CD14-positive monocyte (primary cell): ENCODE data around the gene SEMA3G. TPM values are rescaled to one million over a fixed set of nuclear protein-coding genes. Genes with fewer than 3 reads are reported as not detected.

ENCODE experiments used
- DNase-seq, 3 donors: peaks; one replicate each; pipeline ENCODE4 v3.0.0-alpha.2; 2011 to 2022
- H2AFZ ChIP-seq: 2 replicates; pipeline ENCODE4 v1.6.0; 2012; ENCODE audit warnings: mild to moderate bottlenecking, low read depth, low read length, inconsistent platforms; ENCODE audit not compliant: insufficient read depth, poor library complexity, severe bottlenecking
- H3K27ac ChIP-seq, 2 donors: 1 replicate in 1 of 2; 2 replicates in 1 of 2; pipeline ENCODE4 v1.5.1; 2012 to 2013; ENCODE audit warnings: low read length in 2 of 2, control low read depth in 1 of 2, inconsistent platforms in 1 of 2, low read depth in 1 of 2, mild to moderate bottlenecking in 1 of 2
- H3K27me3 ChIP-seq, 2 donors: one replicate each; pipeline versions ENCODE4 v1.6.0 to v1.6.1; 2011 to 2013; ENCODE audit warnings: low read length in 2 of 2; ENCODE audit not compliant: control insufficient read depth in 2 of 2, insufficient read depth in 2 of 2
- H3K36me3 ChIP-seq, 2 donors: replicated peaks in 1 of 2; 1 replicate in 1 of 2; 2 replicates in 1 of 2; pipeline versions ENCODE4 v1.5.1 to v1.6.1; 2012 to 2013; ENCODE audit warnings: low read length in 2 of 2, control low read depth in 1 of 2, inconsistent platforms in 1 of 2, mild to moderate bottlenecking in 1 of 2; ENCODE audit not compliant: insufficient read depth in 2 of 2, control insufficient read depth in 1 of 2
- H3K4me1 ChIP-seq, 2 donors: 1 replicate in 1 of 2; 2 replicates in 1 of 2; pipeline versions ENCODE4 v1.5.1 to v1.6.1; 2012 to 2013; ENCODE audit warnings: low read length in 2 of 2, control low read depth in 1 of 2, inconsistent platforms in 1 of 2, mild to moderate bottlenecking in 1 of 2, moderate library complexity in 1 of 2; ENCODE audit not compliant: insufficient read depth in 2 of 2, control insufficient read depth in 1 of 2
- H3K4me2 ChIP-seq: replicated peaks from 2 replicates; pipeline ENCODE3; 2012; ENCODE audit warnings: low read length, moderate library complexity, mild to moderate bottlenecking; ENCODE audit not compliant: poor library complexity, severe bottlenecking; ENCODE audit errors: extremely low read depth
- H3K4me3 ChIP-seq, 3 experiments: fragments of 200-600 bp in 1 of 3; sonication (generic) in 1 of 3; replicated peaks in 1 of 3; 1 replicate in 2 of 3; 2 replicates in 1 of 3; pipeline ENCODE4 v1.5.1; 2011 to 2013; ENCODE audit warnings: low read length in 3 of 3, mild to moderate bottlenecking in 3 of 3, control low read depth in 2 of 3, low read depth in 2 of 3, inconsistent platforms in 1 of 3, moderate library complexity in 1 of 3
- H3K79me2 ChIP-seq: 2 replicates; pipeline ENCODE4 v1.6.0; 2012; ENCODE audit warnings: mild to moderate bottlenecking, control low read depth, inconsistent platforms, low read length, moderate library complexity; ENCODE audit not compliant: insufficient read depth
- H3K9ac ChIP-seq: 2 replicates; pipeline ENCODE4 v1.6.0; 2017; ENCODE audit warnings: low read length, mild to moderate bottlenecking; ENCODE audit not compliant: insufficient read depth, poor library complexity, severe bottlenecking
- H3K9me3 ChIP-seq, 2 donors: replicated peaks in 1 of 2; 1 replicate in 1 of 2; 2 replicates in 1 of 2; pipeline versions ENCODE4 v1.5.1 to v1.6.1; 2012 to 2013; ENCODE audit warnings: low read length in 2 of 2, control low read depth in 1 of 2; ENCODE audit not compliant: control insufficient read depth in 1 of 2, insufficient read depth in 1 of 2
- H4K20me1 ChIP-seq: 2 replicates; pipeline ENCODE4 v1.6.0; 2012; ENCODE audit warnings: mild to moderate bottlenecking, low read length, control low read depth, moderate library complexity; ENCODE audit not compliant: insufficient read depth
- H3K27ac Mint-ChIP-seq, 7 donors: one replicate each; pipeline ENCODE4 v1.8.0; 2020; ENCODE audit warnings: mild to moderate bottlenecking in 7 of 7, mixed read lengths in 7 of 7, moderate library complexity in 6 of 7, inconsistent platforms in 2 of 7
- H3K27me3 Mint-ChIP-seq, 3 donors: one replicate each; pipeline ENCODE4 v1.8.0; 2021 to 2022; ENCODE audit warnings: low read depth in 3 of 3, mild to moderate bottlenecking in 3 of 3, mixed read lengths in 3 of 3, moderate library complexity in 3 of 3, inconsistent platforms in 1 of 3
- H3K36me3 Mint-ChIP-seq, 2 donors: one replicate each; pipeline ENCODE4 v1.8.0; 2020; ENCODE audit warnings: mixed read lengths in 2 of 2, inconsistent platforms in 1 of 2, mild to moderate bottlenecking in 1 of 2
- H3K4me1 Mint-ChIP-seq: one replicate; pipeline ENCODE4 v1.8.0; 2020; ENCODE audit warnings: mild to moderate bottlenecking, mixed read lengths
- H3K4me3 Mint-ChIP-seq, 2 donors: one replicate each; pipeline ENCODE4 v1.8.0; 2020; ENCODE audit warnings: mild to moderate bottlenecking in 2 of 2, mixed read lengths in 2 of 2, moderate library complexity in 1 of 2
- H3K9me3 Mint-ChIP-seq, 7 donors: one replicate each; pipeline ENCODE4 v1.8.0; 2020 to 2022; ENCODE audit warnings: mixed read lengths in 7 of 7, mild to moderate bottlenecking in 6 of 7, moderate library complexity in 6 of 7, inconsistent platforms in 2 of 7
- WGBS: methylation state at CpG from one replicate; pipeline ENCODE4 v1.1.5; 2013; ENCODE audit warnings: missing lambda C conversion rate; ENCODE audit not compliant: insufficient coverage; 5-methylcytosine and 5-hydroxymethylcytosine counted together
- intact Hi-C, 2 donors: fragments of 100-400 bp; cut with micrococcal nuclease; formaldehyde crosslinking; loops; one replicate each; pipeline versions ENCODE4 v1.15.0 to v1.15.1; 2023
- polyA plus RNA-seq, 3 donors: library from polyadenylated mRNA; depleted of rRNA in 1 of 3; unstranded in 2 of 3; stranded (reverse) in 1 of 3; fragments of 300-500 nt in 2 of 3; fragments of >200 nt in 1 of 3; fragmentation: Illumina TruSeq in 2 of 3; gene quantifications; 1 replicate in 2 of 3; 2 replicates in 1 of 3; pipeline ENCODE4 v1.2.3, GENCODE V29; 2012 to 2021
- TF ChIP-seq, protein P1 (sequence below): fragments of 200-600 bp; IDR thresholded peaks from one replicate; pipeline ENCODE4 v1.8.0; 2022; ENCODE audit warnings: antibody characterized with exemption, mild to moderate bottlenecking

Gene SEMA3G
- polyA plus RNA-seq, 3 donors: 0.03 TPM; not detected in 2

GRCh38 chr3:52402706-52403270, 42.1 kb downstream of the SEMA3G start:
- DNase-seq: no peak
- H3K4me3 ChIP-seq: no peak overlapping the region
- no peak overlapping the region for H3K4me3 Mint-ChIP-seq
- H3K9me3 Mint-ChIP-seq: peaks cover 0 to 2% (median 0%) of the 10 kb centered on the region in 7 donors
- H3K4me1 Mint-ChIP-seq: no peaks in the 10 kb centered on the region
- peaks cover 74 to 96% of the 10 kb centered on the region in 2 donors for H3K36me3 Mint-ChIP-seq
- no peaks in the 10 kb centered on the region for H3K27me3 ChIP-seq
- no peaks in the 10 kb centered on the region for H3K27me3 Mint-ChIP-seq
- H3K27ac Mint-ChIP-seq: peak overlapping the region in 2 of 7 donors; percentile 58 to 70
- WGBS: 98% methylated on average over 11 of the region's 11 CpGs
- peaks cover 8% of the 10 kb centered on the region for H3K79me2 ChIP-seq
- TF ChIP-seq, protein P1, sequence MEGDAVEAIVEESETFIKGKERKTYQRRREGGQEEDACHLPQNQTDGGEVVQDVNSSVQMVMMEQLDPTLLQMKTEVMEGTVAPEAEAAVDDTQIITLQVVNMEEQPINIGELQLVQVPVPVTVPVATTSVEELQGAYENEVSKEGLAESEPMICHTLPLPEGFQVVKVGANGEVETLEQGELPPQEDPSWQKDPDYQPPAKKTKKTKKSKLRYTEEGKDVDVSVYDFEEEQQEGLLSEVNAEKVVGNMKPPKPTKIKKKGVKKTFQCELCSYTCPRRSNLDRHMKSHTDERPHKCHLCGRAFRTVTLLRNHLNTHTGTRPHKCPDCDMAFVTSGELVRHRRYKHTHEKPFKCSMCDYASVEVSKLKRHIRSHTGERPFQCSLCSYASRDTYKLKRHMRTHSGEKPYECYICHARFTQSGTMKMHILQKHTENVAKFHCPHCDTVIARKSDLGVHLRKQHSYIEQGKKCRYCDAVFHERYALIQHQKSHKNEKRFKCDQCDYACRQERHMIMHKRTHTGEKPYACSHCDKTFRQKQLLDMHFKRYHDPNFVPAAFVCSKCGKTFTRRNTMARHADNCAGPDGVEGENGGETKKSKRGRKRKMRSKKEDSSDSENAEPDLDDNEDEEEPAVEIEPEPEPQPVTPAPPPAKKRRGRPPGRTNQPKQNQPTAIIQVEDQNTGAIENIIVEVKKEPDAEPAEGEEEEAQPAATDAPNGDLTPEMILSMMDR: no peak
- no peak overlapping the region for H2AFZ ChIP-seq
- no peak overlapping the region for H3K4me2 ChIP-seq
- H3K9ac ChIP-seq: no peak overlapping the region
- H3K36me3 ChIP-seq: peaks cover 86 to 97% of the 10 kb centered on the region in 2 donors
- no peak overlapping the region for H3K27ac ChIP-seq
- no peaks in the 10 kb centered on the region for H3K9me3 ChIP-seq
- H4K20me1 ChIP-seq: peaks cover 9% of the 10 kb centered on the region
- intact Hi-C loops: loop anchor here in 1 of 2 donors (10.0 kb wide), 1 partner anchor 118 kb away; the partner anchor contains the start of gene GLYCTK
- no peaks in the 10 kb centered on the region for H3K4me1 ChIP-seq

- Histone ChIP-seq H3K9me3 (no peaks in the 10 kb centered on the region), H3K9ac (no peak overlapping the region), H3K36me3 (peaks cover 79 to 92% of the 10 kb centered on the region in 2 donors), H3K27me3 (no peaks in the 10 kb centered on the region), H3K27ac (no peak overlapping the region), H4K20me1 (peaks cover 9% of the 10 kb centered on the region), H2AFZ (no peak overlapping the region), H3K4me1 (no peaks in the 10 kb centered on the region), H3K4me3 (no peak overlapping the region), H3K79me2 (peaks cover 1% of the 10 kb centered on the region), H3K4me2 (no peak overlapping the region)
- Mint-ChIP-seq H3K9me3 (peaks cover 0 to 2% (median 0%) of the 10 kb centered on the region in 7 donors), H3K4me3 (no peak overlapping the region), H3K4me1 (no peaks in the 10 kb centered on the region), H3K27ac (no peak overlapping the region), H3K36me3 (peaks cover 72 to 89% of the 10 kb centered on the region in 2 donors), H3K27me3 (no peaks in the 10 kb centered on the region)
- WGBS: 97% methylated on average over 15 of the region's 16 CpGs
- intact Hi-C loops: loop anchor here in 1 of 2 donors (10.0 kb wide), 1 partner anchor 117 kb away; the partner anchor contains the start of gene GLYCTK
- DNase-seq: no peak
- TF ChIP-seq, protein P1: no peak
These were observed 42.8 kb downstream of the SEMA3G start for GRCh38 chr3:52402101-52402521.
